ENCODE data around the gene OR10A2.

OR10A2 gene

GRCh38 chr11:6911378-6911777, 48.5 kb downstream of the OR10A2 start:
- no peaks in the 10 kb centered on the region for H3K27me3 ChIP-seq

GRCh38 chr11:6911948-6912347, 49.1 kb downstream of the OR10A2 start:
- no peak overlapping the region for H3K4me3 ChIP-seq (ENCODE audit: low read depth, low read length)
- H3K9me3 ChIP-seq: no peaks in the 10 kb centered on the region
- DNase-seq: no peak
- no peaks in the 10 kb centered on the region for H3K36me3 ChIP-seq
- TF ChIP-seq CTCF (IDR thresholded peaks at IDR 0.05; ENCODE audit: low read depth, low read length): no peak
- no peaks in the 10 kb centered on the region for H3K27me3 ChIP-seq
- H3K4me1 ChIP-seq: no peaks in the 10 kb centered on the region

More at GRCh38 chr11:6911378-6911777, 48.5 kb downstream of the OR10A2 start:
- Histone ChIP-seq H3K4me1 (no peaks in the 10 kb centered on the region), H3K9me3 (no peaks in the 10 kb centered on the region), H3K36me3 (no peaks in the 10 kb centered on the region), H3K4me3 (ENCODE audit: low read depth, low read length) (no peak overlapping the region)
- DNase-seq: no peak
- no peak for TF ChIP-seq CTCF (IDR thresholded peaks at IDR 0.05; ENCODE audit: low read depth, low read length)

- Histone ChIP-seq H3K27me3 (no peaks in the 10 kb centered on the region), H3K4me3 (ENCODE audit: low read depth, low read length) (no peak overlapping the region), H3K4me1 (no peaks in the 10 kb centered on the region), H3K36me3 (no peaks in the 10 kb centered on the region), H3K9me3 (no peaks in the 10 kb centered on the region)
- DNase-seq: no peak
- no peak for TF ChIP-seq CTCF (IDR thresholded peaks at IDR 0.05; ENCODE audit: low read depth, low read length)
Observed at GRCh38 chr11:6919698-6920097, 56.8 kb downstream of the OR10A2 start.

GRCh38 chr11:6920702-6921101, 57.8 kb downstream of the OR10A2 start, which contains the start of gene OR2D3:
Gene OR2D3 (plus strand): TSS chr11:6921002. CDS start chr11:6921002, 0 bp downstream.
- no peaks in the 10 kb centered on the region for H3K36me3 ChIP-seq
- no peaks in the 10 kb centered on the region for H3K9me3 ChIP-seq
- DNase-seq: no peak
- H3K27me3 ChIP-seq: no peaks in the 10 kb centered on the region
- no peak within 1 kb of the TSS for H3K4me3 ChIP-seq (ENCODE audit: low read depth, low read length)
- TF ChIP-seq CTCF (IDR thresholded peaks at IDR 0.05; ENCODE audit: low read depth, low read length): no peak
- H3K4me1 ChIP-seq: no peaks in the 10 kb centered on the region

All from BE2C (cell line).